CD4-positive, CD25-positive, alpha-beta regulatory T cell (primary cell): Measurements from ENCODE around the gene HLA-DQB2. TPM values are rescaled to one million over a fixed set of nuclear protein-coding genes. Genes with fewer than 3 reads are reported as not detected.

Experiments
- ATAC-seq, 2 donors: fragments of 150-1000 bp; cut with Tn5 transposase; one replicate each; pipeline ENCODE4 v1.10.0; 2021; ENCODE audit warnings: low read depth in 2 of 2, moderate number of reproducible peaks in 2 of 2, moderate library complexity in 1 of 2
- DNase-seq, 3 donors: peaks; one replicate each; pipeline versions ENCODE4 v3.0.0 to v3.0.0-alpha.2; 2012 to 2022; ENCODE audit warnings: mixed read lengths in 1 of 3
- H3K27ac ChIP-seq: one replicate; pipeline ENCODE4 v1.7.0; 2013; ENCODE audit warnings: mild to moderate bottlenecking, low read length; ENCODE audit not compliant: insufficient read depth, poor library complexity, severe bottlenecking
- H3K27me3 ChIP-seq: one replicate; pipeline ENCODE4 v1.7.0; 2013; ENCODE audit warnings: low read length; ENCODE audit not compliant: control insufficient read depth, insufficient read depth
- H3K36me3 ChIP-seq: one replicate; pipeline ENCODE4 v1.7.0; 2013; ENCODE audit warnings: mild to moderate bottlenecking, low read length, moderate library complexity; ENCODE audit not compliant: control insufficient read depth, insufficient read depth
- H3K4me1 ChIP-seq: 2 replicates; pipeline ENCODE4 v1.7.0; 2013; ENCODE audit warnings: mild to moderate bottlenecking, low read length; ENCODE audit not compliant: insufficient read depth, control insufficient read depth, poor library complexity, severe bottlenecking
- H3K4me3 ChIP-seq: one replicate; pipeline ENCODE4 v1.7.0; 2013; ENCODE audit warnings: low read depth, mild to moderate bottlenecking, low read length, moderate library complexity
- H3K9me3 ChIP-seq, 2 experiments: 1 replicate in 1 of 2; 2 replicates in 1 of 2; pipeline ENCODE4 v1.7.0; 2013; ENCODE audit warnings: low read length in 2 of 2, mild to moderate bottlenecking in 1 of 2, moderate library complexity in 1 of 2; ENCODE audit not compliant: control insufficient read depth in 2 of 2
- H3K27ac Mint-ChIP-seq, 3 donors: one replicate each; pipeline ENCODE4 v1.8.0; 2020 to 2022; ENCODE audit warnings: mild to moderate bottlenecking in 3 of 3, mixed read lengths in 3 of 3, moderate library complexity in 2 of 3
- H3K27me3 Mint-ChIP-seq: one replicate; pipeline ENCODE4 v1.8.0; 2022; ENCODE audit warnings: mild to moderate bottlenecking, mixed read lengths
- H3K36me3 Mint-ChIP-seq: one replicate; pipeline ENCODE4 v1.8.0; 2020; ENCODE audit warnings: mixed read lengths
- H3K4me1 Mint-ChIP-seq, 4 donors: one replicate each; pipeline ENCODE4 v1.8.0; 2020 to 2022; ENCODE audit warnings: mixed read lengths in 4 of 4, mild to moderate bottlenecking in 1 of 4
- H3K4me3 Mint-ChIP-seq, 4 donors: one replicate each; pipeline ENCODE4 v1.8.0; 2020 to 2022; ENCODE audit warnings: mild to moderate bottlenecking in 4 of 4, mixed read lengths in 4 of 4, moderate library complexity in 3 of 4
- H3K9me3 Mint-ChIP-seq, 7 donors: one replicate each; pipeline ENCODE4 v1.8.0; 2020 to 2022; ENCODE audit warnings: mixed read lengths in 7 of 7, mild to moderate bottlenecking in 3 of 7, moderate library complexity in 2 of 7
- polyA plus RNA-seq, 4 donors: library from polyadenylated mRNA; unstranded; fragments of 300-500 nt; fragmentation: Illumina TruSeq; gene quantifications; one replicate each; pipeline ENCODE4 v1.2.3, GENCODE V29; 2021
- total RNA-seq: library from RNA; stranded (reverse); gene quantifications from one replicate; pipeline ENCODE4 v1.2.3, GENCODE V29; 2022

Gene HLA-DQB2
- total and polyA plus RNA-seq, 5 donors from 2014 or later: 3.7 to 5.4 (median 3.8) TPM; not detected in 2

- Histone ChIP-seq H3K4me1 (no peaks in the 10 kb centered on the region), H3K4me3 (no peak overlapping the region), H3K27ac (no peak overlapping the region), H3K36me3 (no peaks in the 10 kb centered on the region), H3K9me3 (no peaks in the 10 kb centered on the region), H3K27me3 (peaks cover 33% of the 10 kb centered on the region)
- H3K4me3 Mint-ChIP-seq: peak overlapping the region in 1 of 4 donors; percentile 76
- no peak overlapping the region for H3K27ac Mint-ChIP-seq
- H3K9me3 Mint-ChIP-seq: no peaks in the 10 kb centered on the region
- no peak for DNase-seq
- ATAC-seq: no peak
- H3K27me3 Mint-ChIP-seq: peaks cover 61% of the 10 kb centered on the region
- no peaks in the 10 kb centered on the region for H3K36me3 Mint-ChIP-seq
- no peaks in the 10 kb centered on the region for H3K4me1 Mint-ChIP-seq
Measured at GRCh38 chr6:32775071-32775470, 11.7 kb upstream of the HLA-DQB2 start.

- no peak overlapping the region for H3K27ac Mint-ChIP-seq
- no peaks in the 10 kb centered on the region for H3K36me3 ChIP-seq
- no peaks in the 10 kb centered on the region for H3K9me3 ChIP-seq
- H3K4me3 Mint-ChIP-seq: no peak overlapping the region
- H3K9me3 Mint-ChIP-seq: peaks cover 0 to 1% (median 0%) of the 10 kb centered on the region in 7 donors
- peaks cover 37% of the 10 kb centered on the region for H3K27me3 ChIP-seq
- no peaks in the 10 kb centered on the region for H3K4me1 ChIP-seq
- DNase-seq (no peak), ATAC-seq (no peak)
- H3K36me3 Mint-ChIP-seq: no peaks in the 10 kb centered on the region
- no peak overlapping the region for H3K4me3 ChIP-seq
- peaks cover 61% of the 10 kb centered on the region for H3K27me3 Mint-ChIP-seq
- no peaks in the 10 kb centered on the region for H3K4me1 Mint-ChIP-seq
- H3K27ac ChIP-seq: no peak overlapping the region
Measured at GRCh38 chr6:32774426-32774825, 11.1 kb upstream of the HLA-DQB2 start.

GRCh38 chr6:32772656-32773055 lies 9.3 kb upstream of the HLA-DQB2 start:
- Histone ChIP-seq H3K9me3 (no peaks in the 10 kb centered on the region), H3K27me3 (peaks cover 43% of the 10 kb centered on the region), H3K27ac (no peak overlapping the region), H3K4me3 (no peak overlapping the region), H3K4me1 (no peaks in the 10 kb centered on the region), H3K36me3 (no peaks in the 10 kb centered on the region)
- no peaks in the 10 kb centered on the region for H3K36me3 Mint-ChIP-seq
- no peak for DNase-seq
- H3K27me3 Mint-ChIP-seq: peaks cover 67% of the 10 kb centered on the region
- no peak overlapping the region for H3K27ac Mint-ChIP-seq
- H3K9me3 Mint-ChIP-seq: peaks cover 0 to 1% (median 0%) of the 10 kb centered on the region in 7 donors
- H3K4me3 Mint-ChIP-seq: no peak overlapping the region
- ATAC-seq: no peak
- H3K4me1 Mint-ChIP-seq: no peaks in the 10 kb centered on the region

- peaks cover 60% of the 10 kb centered on the region for H3K27me3 Mint-ChIP-seq
Measured at GRCh38 chr6:32764048-32764447, 716 bp upstream of the HLA-DQB2 start.

GRCh38 chr6:32761548-32761947 lies 1.8 kb downstream of the HLA-DQB2 start:
- H3K36me3 ChIP-seq: no peaks in the 10 kb centered on the region
- no peak for DNase-seq
- H3K27me3 ChIP-seq: peaks cover 23% of the 10 kb centered on the region
- no peak overlapping the region for H3K4me3 ChIP-seq
- peaks cover 0 to 3% (median 0%) of the 10 kb centered on the region in 4 donors for H3K4me1 Mint-ChIP-seq
- no peaks in the 10 kb centered on the region for H3K9me3 Mint-ChIP-seq
- no peaks in the 10 kb centered on the region for H3K36me3 Mint-ChIP-seq
- no peak overlapping the region for H3K27ac ChIP-seq
- H3K27ac Mint-ChIP-seq: peak overlapping the region in 1 of 3 donors; percentile 14
- no peak for ATAC-seq
- H3K4me1 ChIP-seq: no peaks in the 10 kb centered on the region
- peaks cover 59% of the 10 kb centered on the region for H3K27me3 Mint-ChIP-seq
- no peaks in the 10 kb centered on the region for H3K9me3 ChIP-seq
- peak overlapping the region in 1 of 4 donors; percentile 67 for H3K4me3 Mint-ChIP-seq

More at GRCh38 chr6:32764048-32764447, 716 bp upstream of the HLA-DQB2 start:
- Mint-ChIP-seq H3K27ac (no peak overlapping the region), H3K9me3 (no peaks in the 10 kb centered on the region), H3K4me3 (no peak overlapping the region), H3K36me3 (no peaks in the 10 kb centered on the region), H3K4me1 (peaks cover 0 to 3% (median 0%) of the 10 kb centered on the region in 4 donors)
- Histone ChIP-seq H3K9me3 (no peaks in the 10 kb centered on the region), H3K27ac (no peak overlapping the region), H3K36me3 (no peaks in the 10 kb centered on the region), H3K4me3 (no peak overlapping the region), H3K4me1 (no peaks in the 10 kb centered on the region), H3K27me3 (peaks cover 35% of the 10 kb centered on the region)
- ATAC-seq (no peak), DNase-seq (no peak)

GRCh38 chr6:32761072-32761471 lies 2.3 kb downstream of the HLA-DQB2 start:
- no peaks in the 10 kb centered on the region for H3K9me3 ChIP-seq
- peaks cover 21% of the 10 kb centered on the region for H3K27me3 ChIP-seq
- no peak overlapping the region for H3K27ac ChIP-seq
- no peaks in the 10 kb centered on the region for H3K36me3 ChIP-seq
- DNase-seq (no peak), ATAC-seq (peak in 1 of 2 donors; percentile 62)
- Mint-ChIP-seq H3K36me3 (no peaks in the 10 kb centered on the region), H3K4me1 (peaks cover 0 to 3% (median 0%) of the 10 kb centered on the region in 4 donors), H3K4me3 (peak overlapping the region in 2 of 4 donors; percentile 51 to 69), H3K27ac (no peak overlapping the region), H3K9me3 (no peaks in the 10 kb centered on the region), H3K27me3 (peaks cover 54% of the 10 kb centered on the region)
- no peaks in the 10 kb centered on the region for H3K4me1 ChIP-seq
- H3K4me3 ChIP-seq: no peak overlapping the region

GRCh38 chr6:32759669-32760068 lies 3.7 kb downstream of the HLA-DQB2 start:
- Mint-ChIP-seq H3K27me3 (peaks cover 62% of the 10 kb centered on the region), H3K4me1 (peaks cover 0 to 3% (median 0%) of the 10 kb centered on the region in 4 donors), H3K4me3 (no peak overlapping the region), H3K27ac (no peak overlapping the region), H3K36me3 (no peaks in the 10 kb centered on the region), H3K9me3 (no peaks in the 10 kb centered on the region)
- peaks cover 24% of the 10 kb centered on the region for H3K27me3 ChIP-seq
- no peaks in the 10 kb centered on the region for H3K36me3 ChIP-seq
- H3K4me3 ChIP-seq: no peak overlapping the region
- no peaks in the 10 kb centered on the region for H3K4me1 ChIP-seq
- no peak for ATAC-seq
- no peak overlapping the region for H3K27ac ChIP-seq
- DNase-seq: no peak
- H3K9me3 ChIP-seq: no peaks in the 10 kb centered on the region

GRCh38 chr6:32752580-32752979 lies 10.8 kb downstream of the HLA-DQB2 start:
- ATAC-seq: no peak
- DNase-seq: no peak
- H3K27ac Mint-ChIP-seq: no peak overlapping the region

More at GRCh38 chr6:32752580-32752979, 10.8 kb downstream of the HLA-DQB2 start:
- no peak overlapping the region for H3K4me3 Mint-ChIP-seq
- no peaks in the 10 kb centered on the region for H3K9me3 Mint-ChIP-seq
- Histone ChIP-seq H3K4me3 (no peak overlapping the region), H3K27me3 (peaks cover 32% of the 10 kb centered on the region), H3K9me3 (no peaks in the 10 kb centered on the region), H3K27ac (no peak overlapping the region), H3K36me3 (no peaks in the 10 kb centered on the region), H3K4me1 (no peaks in the 10 kb centered on the region)
- H3K27me3 Mint-ChIP-seq: peaks cover 60% of the 10 kb centered on the region
- H3K4me1 Mint-ChIP-seq: no peaks in the 10 kb centered on the region
- H3K36me3 Mint-ChIP-seq: no peaks in the 10 kb centered on the region
